Spleen (tissue), 7 donors: ENCODE measurements around the gene LRMDA.

Experiments used
- CTCF ChIP-seq, 11 experiments: fragments of 200-600 bp in 7 of 11; fragments of 450-650 bp in 4 of 11; sonication (generic) in 4 of 11; IDR thresholded peaks in 8 of 11; conservative IDR thresholded peaks in 3 of 11; 1 replicate in 7 of 11; 2 replicates in 4 of 11; pipeline versions ENCODE4 v1.4.0 to v1.8.0; 2016 to 2021; ENCODE audit warnings: antibody characterized with exemption in 11 of 11, inconsistent platforms in 4 of 11, mild to moderate bottlenecking in 1 of 11
- POLR2A ChIP-seq, 3 donors: fragments of 450-650 bp; IDR thresholded peaks; one replicate each; pipeline ENCODE4 v1.5.1; 2017; ENCODE audit warnings: antibody characterized with exemption in 3 of 3, mild to moderate bottlenecking in 1 of 3
- donor health status: DM: no; HTN: no; CAD: no; lungs with moderate emphysema.
- donor health status: DM: no; HTN: no; CAD: no.
- donor health status: DM: no; HTN: no; CAD: no.

- TF ChIP-seq CTCF (IDR thresholded peaks at IDR 0.05 in 8 of 11, conservative IDR thresholded peaks at IDR 0.05 in 3 of 11) (no peak), POLR2A (IDR thresholded peaks at IDR 0.05) (no peak)
Measured at GRCh38 chr10:75766106-75766505, 334.7 kb downstream of the LRMDA start.
